ENCODE results near the gene ECD.

Gene ECD

GRCh38 chr10:73167783-73168464 is at the start of gene ECD, which contains the start of gene FAM149B1:
TSS of gene ECD (minus strand) at chr10:73168008. CDS start at chr10:73163937, 4,071 bp downstream.
TSS of gene FAM149B1 (plus strand) at chr10:73168119. CDS start at chr10:73168340, 221 bp downstream.
- DNase-seq (ENCODE audit: low read depth, low spot score) = peak; percentile 84

- no peak for DNase-seq (ENCODE audit: low read depth, low spot score)
These were observed 47.9 kb upstream of the ECD start for GRCh38 chr10:73215749-73216148.

- DNase-seq (ENCODE audit: low read depth, low spot score) = no peak
These were observed 43.5 kb upstream of the ECD start for GRCh38 chr10:73211106-73211811.

GRCh38 chr10:73210395-73211105 is 42.7 kb upstream of the ECD start:
- no peak for DNase-seq (ENCODE audit: low read depth, low spot score)

GRCh38 chr10:73209705-73210104 is 41.9 kb upstream of the ECD start:
- DNase-seq (ENCODE audit: low read depth, low spot score) = no peak

GRCh38 chr10:73207883-73208282 is 40.1 kb upstream of the ECD start:
- DNase-seq (ENCODE audit: low read depth, low spot score) = no peak

- DNase-seq (ENCODE audit: low read depth, low spot score) = no peak
These were observed 38.6 kb upstream of the ECD start for GRCh38 chr10:73206385-73206784.

GRCh38 chr10:73205890-73206289 is 38.1 kb upstream of the ECD start:
- DNase-seq (ENCODE audit: low read depth, low spot score) = no peak

GRCh38 chr10:73205081-73205480 is 37.3 kb upstream of the ECD start:
- no peak for DNase-seq (ENCODE audit: low read depth, low spot score)

GRCh38 chr10:73190188-73190587 is 22.4 kb upstream of the ECD start:
- no peak for DNase-seq (ENCODE audit: low read depth, low spot score)

- no peak for DNase-seq (ENCODE audit: low read depth, low spot score)
These were observed 18.5 kb upstream of the ECD start for GRCh38 chr10:73186266-73186665.

GRCh38 chr10:73183667-73184281 is 16.0 kb upstream of the ECD start:
- no peak for DNase-seq (ENCODE audit: low read depth, low spot score)

- no peak for DNase-seq (ENCODE audit: low read depth, low spot score)
These were observed 14.8 kb upstream of the ECD start for GRCh38 chr10:73182568-73182967.

GRCh38 chr10:73174148-73174925 is 6.5 kb upstream of the ECD start:
- no peak for DNase-seq (ENCODE audit: low read depth, low spot score)

GRCh38 chr10:73172867-73173266 is 5.1 kb upstream of the ECD start:
- no peak for DNase-seq (ENCODE audit: low read depth, low spot score)

GRCh38 chr10:73169320-73169719 is 1.5 kb upstream of the ECD start:
- no peak for DNase-seq (ENCODE audit: low read depth, low spot score)

GRCh38 chr10:73168465-73168803 is 626 bp upstream of the ECD start:
- peak; percentile 3 for DNase-seq (ENCODE audit: low read depth, low spot score)

GRCh38 chr10:73167458-73167782 is 388 bp downstream of the ECD start:
- no peak for DNase-seq (ENCODE audit: low read depth, low spot score)

GRCh38 chr10:73166972-73167371 is 836 bp downstream of the ECD start:
- DNase-seq (ENCODE audit: low read depth, low spot score) = no peak

- DNase-seq (ENCODE audit: low read depth, low spot score) = no peak
These were observed 4.7 kb downstream of the ECD start for GRCh38 chr10:73163096-73163495.

- DNase-seq (ENCODE audit: low read depth, low spot score) = no peak
These were observed 6.1 kb downstream of the ECD start for GRCh38 chr10:73161662-73162061.

- no peak for DNase-seq (ENCODE audit: low read depth, low spot score)
These were observed 6.7 kb downstream of the ECD start for GRCh38 chr10:73161079-73161478.
